GM12878 (cell line): ENCODE results near the gene EXOC7. TPM values are rescaled to one million over a fixed set of nuclear protein-coding genes. Genes with fewer than 3 reads are reported as not detected.

ENCODE experiments used
- ATAC-seq: fragments of 200-7000 bp; cut with Tn5 transposase; 3 replicates; pipeline ENCODE4 v1.9.1; 2020; ENCODE audit warnings: mild to moderate bottlenecking, moderate library complexity
- BruUV-seq: library from RNA; stranded (reverse); fragments of 400-500 nt; replicated peaks from 2 replicates; lab custom pipeline; 2021; lab: Mats Ljungman, UMichigan
- CTCF ChIA-PET: fragments of 300-600 bp; sonication (Branson Sonifier 250); formaldehyde crosslinking; extraction: SDS; loops from one replicate; lab custom pipeline; 2021; ENCODE audit warnings: inconsistent platforms; lab: Yijun Ruan, JAX
- POLR2A ChIA-PET: fragments of 350-600 bp; formaldehyde crosslinking; extraction: SDS; loops from one replicate; lab custom pipeline; 2021; ENCODE audit warnings: inconsistent platforms; lab: Charles Lee
- RAD21 ChIA-PET: fragments of 300-600 bp; sonication (Branson Sonifier 250); formaldehyde crosslinking; loops from one replicate; lab custom pipeline; 2023; ENCODE audit warnings: antibody characterized with exemption; ENCODE audit not compliant: unreplicated experiment; lab: Charles Lee
- SMC1A ChIA-PET: fragments of 300-600 bp; sonication (Branson Sonifier 250); formaldehyde crosslinking; loops from one replicate; lab custom pipeline; 2023; ENCODE audit not compliant: unreplicated experiment, uncharacterized antibody; lab: Charles Lee
- DNase-seq: peaks from one replicate; pipeline ENCODE4 v3.0.0-alpha.2; 2011; ENCODE audit warnings: low read depth, low spot score
- FAIRE-seq: peaks from 3 replicates; lab custom pipeline; 2011; peaks lifted over from hg19 to GRCh38; lab: Jason Lieb, UNC
- H2AFZ ChIP-seq: 2 replicates; pipeline ENCODE4 v1.6.0; 2011; ENCODE audit warnings: low read depth, low read length, control low read depth; ENCODE audit not compliant: control insufficient read depth
- H3K27ac ChIP-seq: 2 replicates; pipeline ENCODE4 v1.5.1; 2011; ENCODE audit warnings: control low read depth; ENCODE audit not compliant: control insufficient read depth, insufficient read depth
- H3K27me3 ChIP-seq, 2 experiments: replicated peaks in 1 of 2; 2 replicates each; pipeline versions ENCODE4 v1.6.0 to v1.6.1; 2011; ENCODE audit warnings: low read length in 1 of 2; ENCODE audit not compliant: control insufficient read depth in 2 of 2, insufficient read depth in 2 of 2
- H3K36me3 ChIP-seq, 2 experiments: 2 replicates each; pipeline ENCODE4 v1.5.1; 2011; ENCODE audit warnings: low read length in 1 of 2; ENCODE audit not compliant: control insufficient read depth in 2 of 2, insufficient read depth in 2 of 2
- H3K4me1 ChIP-seq: 2 replicates; pipeline ENCODE4 v1.6.1; 2011; ENCODE audit warnings: mild to moderate bottlenecking, low read length, moderate library complexity, mixed read lengths; ENCODE audit not compliant: control insufficient read depth, insufficient read depth
- H3K4me2 ChIP-seq: 2 replicates; pipeline ENCODE4 v1.6.0; 2011; ENCODE audit warnings: control low read depth; ENCODE audit not compliant: control insufficient read depth, insufficient read depth
- H3K4me3 ChIP-seq: fragments of 200-600 bp; sonication (generic); 2 replicates; pipeline ENCODE4 v1.5.1; 2016
- H3K79me2 ChIP-seq: 2 replicates; pipeline ENCODE4 v1.6.0; 2011; ENCODE audit warnings: low read length; ENCODE audit not compliant: control insufficient read depth, insufficient read depth
- H3K9ac ChIP-seq: 2 replicates; pipeline ENCODE4 v1.8.0; 2011; ENCODE audit warnings: low read length, control low read depth, mixed read lengths; ENCODE audit not compliant: control insufficient read depth, insufficient read depth
- H3K9me3 ChIP-seq: replicated peaks from 3 replicates; pipeline ENCODE4 v1.5.1; 2011; ENCODE audit warnings: mild to moderate bottlenecking, low read length; ENCODE audit not compliant: control insufficient read depth, insufficient read depth
- H4K20me1 ChIP-seq: 2 replicates; pipeline ENCODE4 v1.6.0; 2011; ENCODE audit not compliant: control insufficient read depth, insufficient read depth
- ETV6 ChIP-seq, 2 experiments: fragments of 450-650 bp in 1 of 2; IDR thresholded peaks in 1 of 2; conservative IDR thresholded peaks in 1 of 2; 2 replicates each; pipeline ENCODE4 v1.6.1; 2014; ENCODE audit warnings: antibody characterized with exemption in 1 of 2, borderline replicate concordance in 1 of 2, low read depth in 1 of 2, mild to moderate bottlenecking in 1 of 2, moderate library complexity in 1 of 2
- IKZF2 ChIP-seq, 2 experiments: fragments of 450-650 bp; IDR thresholded peaks; 2 replicates each; pipeline ENCODE4 v1.6.1; 2017; ENCODE audit warnings: mild to moderate bottlenecking in 2 of 2, moderate library complexity in 2 of 2
- KLF5 ChIP-seq: fragments of 450-650 bp; IDR thresholded peaks from 2 replicates; pipeline ENCODE4 v1.6.1; 2014; ENCODE audit warnings: mild to moderate bottlenecking; ENCODE audit not compliant: partially characterized antibody
- MYB ChIP-seq: fragments of 150-350 bp; IDR thresholded peaks from 2 replicates; pipeline ENCODE4 v1.6.1; 2014; ENCODE audit warnings: mild to moderate bottlenecking, low read depth, low read length, borderline replicate concordance
- SP1 ChIP-seq: IDR thresholded peaks from one replicate; pipeline ENCODE4 v1.6.1; 2011; ENCODE audit warnings: low read depth, low read length
- ZBTB40 ChIP-seq: fragments of 450-650 bp; IDR thresholded peaks from 2 replicates; pipeline ENCODE4 v1.6.1; 2016; ENCODE audit warnings: mild to moderate bottlenecking, moderate library complexity, borderline replicate concordance
- WGBS: methylation state at CpG from one replicate; pipeline ENCODE4 v1.1.6; 2016; ENCODE audit warnings: low lambda C conversion rate; ENCODE audit not compliant: insufficient replicate concordance, insufficient coverage; ENCODE audit errors: missing lambda C conversion rate; 5-methylcytosine and 5-hydroxymethylcytosine counted together
- in situ Hi-C: fragments of 300-500 bp; cut with MboI; formaldehyde crosslinking; loops from 9 replicates; pipeline ENCODE4 v1.14.3; 2018; ENCODE audit warnings: mixed read lengths
- intact Hi-C: fragments of 100-400 bp; cut with micrococcal nuclease; formaldehyde crosslinking; loops from one replicate; pipeline ENCODE4 v1.14.2; 2022; ENCODE audit not compliant: unreplicated experiment
- polyA plus RNA-seq, 11 experiments: library from polyadenylated mRNA; depleted of rRNA in 4 of 11; unstranded in 6 of 11; stranded (reverse) in 5 of 11; fragments of >200 nt; fragmentation: Nextera tagmentation in 4 of 11; fragmentation: Illumina TruSeq in 1 of 11; extraction: Ambion mirVana in 4 of 11; extraction: Trizol in 1 of 11; gene quantifications; 1 replicate in 1 of 11; 2 replicates in 10 of 11; pipeline versions ENCODE4 v1.2.1 to v1.2.3, GENCODE V29; 2011 to 2016; ENCODE audit warnings: inconsistent platforms in 2 of 11, missing spikeins in 2 of 11, low read depth in 1 of 11
- total RNA-seq, 4 experiments: library from RNA; depleted of rRNA in 3 of 4; stranded (reverse); fragments of >200 nt in 3 of 4; fragmentation: Illumina TruSeq in 1 of 4; extraction: Trizol in 1 of 4; gene quantifications; 2 replicates each; pipeline versions ENCODE4 v1.2.1 to v1.2.3, GENCODE V29; 2013 to 2021
- TF ChIP-seq, protein P1 (sequence below): fragments of 150-350 bp; IDR thresholded peaks from 2 replicates; pipeline ENCODE4 v1.6.1; 2014; ENCODE audit warnings: mild to moderate bottlenecking, low read depth, low read length

EXOC7 gene
- total and polyA plus RNA-seq, 10 of the 15 experiments (the other 5 are each of a cell fraction or from before 2014, with no cell fraction given) = 18.8 to 71.3 (median 48.2) TPM

GRCh38 chr17:76136276-76137000 is 32.9 kb upstream of the EXOC7 start:
- CTCF ChIA-PET = no interaction called here

More at GRCh38 chr17:76136276-76137000, 32.9 kb upstream of the EXOC7 start:
- ATAC-seq (no peak), FAIRE-seq (no peak), DNase-seq (no peak)
- H3K79me2 ChIP-seq = no peaks in the 10 kb centered on the region
- no peak overlapping the region for H3K27ac ChIP-seq
- H4K20me1 ChIP-seq = no peaks in the 10 kb centered on the region
- peaks cover 5 to 11% of the 10 kb centered on the region in 2 experiments for H3K27me3 ChIP-seq
- no peaks in the 10 kb centered on the region for H3K9me3 ChIP-seq
- peaks cover 13% of the 10 kb centered on the region for H3K4me1 ChIP-seq
- ChIA-PET POLR2A (interaction anchor here (1.6 kb wide), 1 partner anchor 47 kb away, joined by 4 read pairs; no protein-coding TSS in a partner anchor), SMC1A (no interaction called here), RAD21 (interaction anchor here (1.0 kb wide), 1 partner anchor 10 kb away, joined by 3 read pairs; no protein-coding TSS in a partner anchor)
- H3K4me2 ChIP-seq = no peak overlapping the region
- in situ Hi-C loops = no loop called here
- WGBS = 57% methylated on average over 15 of the region's 16 CpGs
- no TSS peak for BruUV-seq
- no peak overlapping the region for H2AFZ ChIP-seq
- no peaks in the 10 kb centered on the region for H3K36me3 ChIP-seq
- TF ChIP-seq ZBTB40 (no peak), SP1 (no peak), KLF5 (no peak), ETV6 (conservative IDR thresholded peaks at IDR 0.05 in 1 of 2, IDR thresholded peaks at IDR 0.05 in 1 of 2; ENCODE audit: borderline replicate concordance in 1 of 2, low read depth in 1 of 2) (no peak), IKZF2 (IDR thresholded peaks at IDR 0.05) (no peak), MYB (no peak)
- TF ChIP-seq, protein P1, sequence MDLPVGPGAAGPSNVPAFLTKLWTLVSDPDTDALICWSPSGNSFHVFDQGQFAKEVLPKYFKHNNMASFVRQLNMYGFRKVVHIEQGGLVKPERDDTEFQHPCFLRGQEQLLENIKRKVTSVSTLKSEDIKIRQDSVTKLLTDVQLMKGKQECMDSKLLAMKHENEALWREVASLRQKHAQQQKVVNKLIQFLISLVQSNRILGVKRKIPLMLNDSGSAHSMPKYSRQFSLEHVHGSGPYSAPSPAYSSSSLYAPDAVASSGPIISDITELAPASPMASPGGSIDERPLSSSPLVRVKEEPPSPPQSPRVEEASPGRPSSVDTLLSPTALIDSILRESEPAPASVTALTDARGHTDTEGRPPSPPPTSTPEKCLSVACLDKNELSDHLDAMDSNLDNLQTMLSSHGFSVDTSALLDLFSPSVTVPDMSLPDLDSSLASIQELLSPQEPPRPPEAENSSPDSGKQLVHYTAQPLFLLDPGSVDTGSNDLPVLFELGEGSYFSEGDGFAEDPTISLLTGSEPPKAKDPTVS = no peak
- no peak overlapping the region for H3K4me3 ChIP-seq
- intact Hi-C loops = no loop called here
- H3K9ac ChIP-seq = no peak overlapping the region
